Gastrocnemius medialis (tissue), 4 donors: ENCODE results near the gene SLC6A6.

Experiments
- POLR2A ChIP-seq, 2 donors: fragments of 450-650 bp; IDR thresholded peaks; one replicate each; pipeline ENCODE4 v1.6.1; 2017; ENCODE audit warnings: antibody characterized with exemption in 2 of 2, mild to moderate bottlenecking in 2 of 2, moderate library complexity in 2 of 2
- TF ChIP-seq, protein P1 (sequence below), 5 experiments: fragments of 450-650 bp in 3 of 5; fragments of 200-600 bp in 2 of 5; sonication (generic) in 2 of 5; IDR thresholded peaks in 4 of 5; conservative IDR thresholded peaks in 1 of 5; 1 replicate in 4 of 5; 2 replicates in 1 of 5; pipeline ENCODE4 v1.5.1; 2016 to 2019; ENCODE audit warnings: antibody characterized with exemption in 5 of 5, mild to moderate bottlenecking in 3 of 5, moderate library complexity in 3 of 5

GRCh38 chr3:14353502-14353901 is 48.9 kb upstream of the SLC6A6 start:
- TF ChIP-seq, protein P1, sequence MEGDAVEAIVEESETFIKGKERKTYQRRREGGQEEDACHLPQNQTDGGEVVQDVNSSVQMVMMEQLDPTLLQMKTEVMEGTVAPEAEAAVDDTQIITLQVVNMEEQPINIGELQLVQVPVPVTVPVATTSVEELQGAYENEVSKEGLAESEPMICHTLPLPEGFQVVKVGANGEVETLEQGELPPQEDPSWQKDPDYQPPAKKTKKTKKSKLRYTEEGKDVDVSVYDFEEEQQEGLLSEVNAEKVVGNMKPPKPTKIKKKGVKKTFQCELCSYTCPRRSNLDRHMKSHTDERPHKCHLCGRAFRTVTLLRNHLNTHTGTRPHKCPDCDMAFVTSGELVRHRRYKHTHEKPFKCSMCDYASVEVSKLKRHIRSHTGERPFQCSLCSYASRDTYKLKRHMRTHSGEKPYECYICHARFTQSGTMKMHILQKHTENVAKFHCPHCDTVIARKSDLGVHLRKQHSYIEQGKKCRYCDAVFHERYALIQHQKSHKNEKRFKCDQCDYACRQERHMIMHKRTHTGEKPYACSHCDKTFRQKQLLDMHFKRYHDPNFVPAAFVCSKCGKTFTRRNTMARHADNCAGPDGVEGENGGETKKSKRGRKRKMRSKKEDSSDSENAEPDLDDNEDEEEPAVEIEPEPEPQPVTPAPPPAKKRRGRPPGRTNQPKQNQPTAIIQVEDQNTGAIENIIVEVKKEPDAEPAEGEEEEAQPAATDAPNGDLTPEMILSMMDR (IDR thresholded peaks at IDR 0.05 in 4 of 5, conservative IDR thresholded peaks at IDR 0.05 in 1 of 5), result no peak
- no peak for TF ChIP-seq POLR2A (IDR thresholded peaks at IDR 0.05)
